OCI-LY7 (cell line): ENCODE measurements around the gene TMIE.

Source experiments
- EZH2phosphoT487 ChIP-seq: fragments of 200-600 bp; sonication (generic); IDR thresholded peaks from 2 replicates; pipeline ENCODE4 v1.6.1; 2018; ENCODE audit warnings: low read depth, borderline replicate concordance, mild to moderate bottlenecking, mixed run types, antibody characterized with exemption, low read length, moderate library complexity, mixed read lengths
- TF ChIP-seq, protein P1 (sequence below): fragments of 200-600 bp; sonication (generic); conservative IDR thresholded peaks from 2 replicates; pipeline ENCODE4 v1.5.1; 2014; ENCODE audit warnings: mild to moderate bottlenecking, antibody characterized with exemption, low read length, moderate library complexity, mixed read lengths

DNA sequence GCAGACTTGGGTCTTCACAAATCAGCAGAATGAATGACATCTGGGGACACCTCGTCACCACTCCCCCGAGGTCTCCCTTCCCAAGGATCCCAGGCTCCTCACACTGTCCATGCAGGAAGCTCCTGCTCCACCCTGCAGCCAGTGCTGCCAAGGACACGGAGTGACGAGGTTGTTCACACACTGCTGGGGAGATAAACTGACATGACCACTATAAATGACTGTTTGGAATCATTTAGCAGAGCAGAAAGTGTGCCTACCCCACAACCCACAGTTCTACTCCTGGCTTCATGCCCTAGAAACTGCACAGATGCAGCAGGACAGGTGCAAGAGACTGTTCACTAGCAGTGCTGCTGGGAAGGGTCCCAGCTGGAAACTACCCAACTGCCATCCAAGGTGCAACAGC, 36.1 kb downstream of the TMIE start:
- TF ChIP-seq, protein P1, sequence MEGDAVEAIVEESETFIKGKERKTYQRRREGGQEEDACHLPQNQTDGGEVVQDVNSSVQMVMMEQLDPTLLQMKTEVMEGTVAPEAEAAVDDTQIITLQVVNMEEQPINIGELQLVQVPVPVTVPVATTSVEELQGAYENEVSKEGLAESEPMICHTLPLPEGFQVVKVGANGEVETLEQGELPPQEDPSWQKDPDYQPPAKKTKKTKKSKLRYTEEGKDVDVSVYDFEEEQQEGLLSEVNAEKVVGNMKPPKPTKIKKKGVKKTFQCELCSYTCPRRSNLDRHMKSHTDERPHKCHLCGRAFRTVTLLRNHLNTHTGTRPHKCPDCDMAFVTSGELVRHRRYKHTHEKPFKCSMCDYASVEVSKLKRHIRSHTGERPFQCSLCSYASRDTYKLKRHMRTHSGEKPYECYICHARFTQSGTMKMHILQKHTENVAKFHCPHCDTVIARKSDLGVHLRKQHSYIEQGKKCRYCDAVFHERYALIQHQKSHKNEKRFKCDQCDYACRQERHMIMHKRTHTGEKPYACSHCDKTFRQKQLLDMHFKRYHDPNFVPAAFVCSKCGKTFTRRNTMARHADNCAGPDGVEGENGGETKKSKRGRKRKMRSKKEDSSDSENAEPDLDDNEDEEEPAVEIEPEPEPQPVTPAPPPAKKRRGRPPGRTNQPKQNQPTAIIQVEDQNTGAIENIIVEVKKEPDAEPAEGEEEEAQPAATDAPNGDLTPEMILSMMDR: no peak
- no peak for TF ChIP-seq EZH2phosphoT487
